ENCODE data around the gene MEGF6.

The MEGF6 gene

DNA sequence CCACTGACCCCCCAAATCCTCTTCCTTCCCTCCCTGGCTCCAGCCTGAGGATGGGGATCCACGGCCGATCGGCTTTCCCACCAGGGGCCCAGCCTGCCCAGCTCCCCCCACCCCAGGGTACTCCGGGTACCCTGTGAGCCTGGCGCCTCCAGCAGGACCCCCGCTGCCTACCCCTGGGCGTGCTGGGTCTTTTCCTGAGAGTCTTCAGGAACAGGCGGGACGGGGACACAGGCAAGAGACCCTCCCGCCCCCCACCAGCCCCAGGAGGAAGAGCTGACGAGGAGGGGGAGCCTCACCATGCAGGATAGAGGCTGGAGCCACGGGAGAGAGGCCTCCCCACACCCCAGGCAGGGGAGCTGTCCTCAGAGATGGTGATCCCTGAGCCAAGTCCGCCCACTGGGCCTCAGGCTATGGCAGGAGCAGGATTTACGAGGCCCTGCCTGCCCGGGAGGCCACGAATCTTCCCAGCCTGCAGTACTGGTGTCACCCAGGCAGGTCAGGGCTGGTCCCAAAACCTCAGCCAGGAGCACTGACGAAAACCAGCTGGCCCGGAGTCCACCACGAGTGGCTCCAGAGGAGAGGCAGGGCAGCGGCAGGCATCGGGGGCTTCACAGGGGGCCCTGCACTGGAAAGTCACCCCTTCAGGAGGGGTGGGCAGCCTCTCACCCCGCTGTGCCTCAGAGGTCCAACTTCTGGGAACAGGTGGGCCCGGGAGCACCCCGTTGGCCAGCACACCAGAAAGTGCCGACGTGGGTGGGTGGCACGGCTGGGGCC is 58.0 kb downstream of the MEGF6 start:
- Histone ChIP-seq H3K27me3 (ENCODE audit: control insufficient read depth, insufficient read depth, low read length) (no peaks in the 10 kb centered on the region), H3K4me1 (ENCODE audit: control insufficient read depth, insufficient read depth, low read length) (no peaks in the 10 kb centered on the region), H3K36me3 (ENCODE audit: control insufficient read depth, insufficient read depth, low read length) (no peaks in the 10 kb centered on the region; the same call in 1 of the 2 replicates), H3K9me3 (ENCODE audit: control insufficient read depth, insufficient read depth, low read length) (no peaks in the 10 kb centered on the region), H3K4me3 (ENCODE audit: low read length) (no peak overlapping the region), H3K27ac (ENCODE audit: low read length) (no peak overlapping the region)
- no peak for DNase-seq (ENCODE audit: low read depth, low spot score)
- no CpG with 5 or more reads among the region's 27 CpGs for WGBS (ENCODE audit: insufficient coverage, insufficient read length)

DNA sequence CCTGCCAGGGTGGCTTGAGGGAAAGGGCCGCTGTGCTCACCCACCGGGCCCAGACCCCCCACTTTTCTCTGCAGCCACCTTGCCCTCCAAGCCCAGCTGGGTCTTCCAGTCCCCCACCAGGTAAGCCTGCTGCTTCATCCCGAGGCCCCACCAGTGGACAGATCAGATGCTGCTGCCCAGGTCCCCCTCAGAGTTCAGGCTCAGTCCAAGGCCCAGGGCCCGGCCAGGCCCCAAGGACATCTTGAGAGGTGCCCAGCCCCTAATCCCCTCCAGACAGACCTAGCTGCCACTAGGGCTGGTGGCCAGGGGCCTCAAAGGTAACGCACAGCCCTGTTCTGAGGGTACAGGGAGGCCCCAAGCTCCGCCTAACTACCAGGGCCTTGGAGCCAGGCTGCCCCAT is 58.6 kb downstream of the MEGF6 start:
- H3K9me3 ChIP-seq (ENCODE audit: control insufficient read depth, insufficient read depth, low read length): no peaks in the 10 kb centered on the region
- H3K27me3 ChIP-seq (ENCODE audit: control insufficient read depth, insufficient read depth, low read length): no peaks in the 10 kb centered on the region
- no peak overlapping the region for H3K4me3 ChIP-seq (ENCODE audit: low read length)
- no peaks in the 10 kb centered on the region; the same call in 1 of the 2 replicates for H3K36me3 ChIP-seq (ENCODE audit: control insufficient read depth, insufficient read depth, low read length)
- no CpG with 5 or more reads among the region's 6 CpGs for WGBS (ENCODE audit: insufficient coverage, insufficient read length)
- H3K4me1 ChIP-seq (ENCODE audit: control insufficient read depth, insufficient read depth, low read length): no peaks in the 10 kb centered on the region
- H3K27ac ChIP-seq (ENCODE audit: low read length): no peak overlapping the region
- DNase-seq (ENCODE audit: low read depth, low spot score): no peak

DNA sequence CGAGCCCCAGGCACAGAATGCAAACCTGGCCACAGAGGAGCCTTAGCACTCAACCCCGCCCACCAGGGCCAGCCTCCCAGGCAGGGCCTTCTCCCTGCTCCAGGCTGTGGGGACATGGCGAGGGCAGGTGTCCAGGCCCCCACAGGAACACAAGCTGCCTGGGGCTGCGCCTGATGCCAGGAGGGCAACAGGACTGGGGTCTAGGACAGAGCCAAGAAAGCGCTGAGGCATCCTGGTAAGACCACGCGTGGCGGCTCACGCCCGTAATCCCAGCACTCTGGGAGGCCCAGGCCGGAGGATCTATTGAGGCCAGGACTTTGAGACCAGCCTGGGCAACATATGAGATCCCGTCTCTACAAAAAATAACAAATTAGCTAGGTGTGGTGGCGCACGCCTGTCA is 59.1 kb downstream of the MEGF6 start:
- H3K9me3 ChIP-seq (ENCODE audit: control insufficient read depth, insufficient read depth, low read length): no peaks in the 10 kb centered on the region
- H3K27me3 ChIP-seq (ENCODE audit: control insufficient read depth, insufficient read depth, low read length): no peaks in the 10 kb centered on the region
- WGBS (ENCODE audit: insufficient coverage, insufficient read length): no CpG with 5 or more reads among the region's 14 CpGs
- no peak for DNase-seq (ENCODE audit: low read depth, low spot score)
- no peaks in the 10 kb centered on the region; the same call in 1 of the 2 replicates for H3K36me3 ChIP-seq (ENCODE audit: control insufficient read depth, insufficient read depth, low read length)
- H3K4me3 ChIP-seq (ENCODE audit: low read length): no peak overlapping the region
- H3K27ac ChIP-seq (ENCODE audit: low read length): no peak overlapping the region
- no peaks in the 10 kb centered on the region for H3K4me1 ChIP-seq (ENCODE audit: control insufficient read depth, insufficient read depth, low read length)

GRCh38 chr1:3551711-3552110 is 59.6 kb downstream of the MEGF6 start:
- no peak for DNase-seq (ENCODE audit: low read depth, low spot score)
- Histone ChIP-seq H3K27me3 (ENCODE audit: control insufficient read depth, insufficient read depth, low read length) (no peaks in the 10 kb centered on the region), H3K4me1 (ENCODE audit: control insufficient read depth, insufficient read depth, low read length) (no peaks in the 10 kb centered on the region), H3K9me3 (ENCODE audit: control insufficient read depth, insufficient read depth, low read length) (no peaks in the 10 kb centered on the region), H3K4me3 (ENCODE audit: low read length) (no peak overlapping the region), H3K27ac (ENCODE audit: low read length) (no peak overlapping the region), H3K36me3 (ENCODE audit: control insufficient read depth, insufficient read depth, low read length) (no peaks in the 10 kb centered on the region; the same call in 1 of the 2 replicates)
- no CpG with 5 or more reads among the region's 10 CpGs for WGBS (ENCODE audit: insufficient coverage, insufficient read length)

GRCh38 chr1:3551290-3551678 is 60.0 kb downstream of the MEGF6 start:
- no peaks in the 10 kb centered on the region for H3K9me3 ChIP-seq (ENCODE audit: control insufficient read depth, insufficient read depth, low read length)
- no peaks in the 10 kb centered on the region for H3K4me1 ChIP-seq (ENCODE audit: control insufficient read depth, insufficient read depth, low read length)
- no peak overlapping the region for H3K27ac ChIP-seq (ENCODE audit: low read length)
- H3K4me3 ChIP-seq (ENCODE audit: low read length): no peak overlapping the region
- no peaks in the 10 kb centered on the region for H3K27me3 ChIP-seq (ENCODE audit: control insufficient read depth, insufficient read depth, low read length)
- no CpG with 5 or more reads among the region's 5 CpGs for WGBS (ENCODE audit: insufficient coverage, insufficient read length)
- no peaks in the 10 kb centered on the region; the same call in 1 of the 2 replicates for H3K36me3 ChIP-seq (ENCODE audit: control insufficient read depth, insufficient read depth, low read length)
- no peak for DNase-seq (ENCODE audit: low read depth, low spot score)

DNA sequence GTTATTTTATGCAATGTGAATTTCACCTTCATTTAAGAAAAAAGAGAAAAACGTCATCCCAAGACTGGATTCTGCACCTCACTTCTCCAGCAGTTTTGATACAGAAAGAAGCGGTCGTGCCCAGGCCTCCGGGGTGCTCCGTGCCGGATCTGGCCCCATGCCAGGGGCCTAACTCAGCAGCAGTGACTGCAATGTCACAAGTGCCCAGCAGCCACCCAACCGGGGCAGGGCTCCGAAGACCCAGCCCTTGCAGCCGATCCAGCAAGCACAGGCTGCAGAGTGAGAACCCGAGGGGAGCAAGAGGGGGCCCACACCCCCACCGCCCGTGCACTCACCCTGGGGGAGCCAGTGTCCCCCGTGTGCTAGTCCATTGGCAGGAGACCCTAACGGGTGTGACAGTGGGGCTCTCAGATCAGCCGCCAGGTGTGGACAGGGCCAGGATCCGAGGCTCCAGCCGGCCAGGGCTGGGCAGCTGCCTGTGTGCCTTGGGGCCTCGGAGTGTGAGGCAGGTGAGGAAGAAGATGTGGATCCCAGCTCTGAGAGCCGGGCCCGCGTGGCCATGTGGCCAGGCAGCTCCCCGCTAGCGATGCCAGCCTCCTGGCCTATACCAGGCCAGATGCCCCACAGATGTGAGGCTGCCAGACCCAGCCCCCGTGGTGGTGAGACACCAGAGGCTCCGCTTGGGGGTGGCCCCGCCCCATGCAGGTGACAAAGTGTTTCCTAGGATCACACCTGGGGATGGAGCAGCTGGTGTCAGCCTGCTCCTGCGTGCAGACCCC is 60.6 kb downstream of the MEGF6 start:
- Histone ChIP-seq H3K36me3 (ENCODE audit: control insufficient read depth, insufficient read depth, low read length) (no peaks in the 10 kb centered on the region; the same call in 1 of the 2 replicates), H3K4me1 (ENCODE audit: control insufficient read depth, insufficient read depth, low read length) (no peaks in the 10 kb centered on the region), H3K27me3 (ENCODE audit: control insufficient read depth, insufficient read depth, low read length) (no peaks in the 10 kb centered on the region), H3K27ac (ENCODE audit: low read length) (no peak overlapping the region), H3K9me3 (ENCODE audit: control insufficient read depth, insufficient read depth, low read length) (no peaks in the 10 kb centered on the region), H3K4me3 (ENCODE audit: low read length) (no peak overlapping the region)
- no peak for DNase-seq (ENCODE audit: low read depth, low spot score)
- WGBS (ENCODE audit: insufficient coverage, insufficient read length): no CpG with 5 or more reads among the region's 27 CpGs

GRCh38 chr1:3548895-3549294 is 62.4 kb downstream of the MEGF6 start:
- H3K27ac ChIP-seq (ENCODE audit: low read length): no peak overlapping the region
- no CpG with 5 or more reads among the region's 15 CpGs for WGBS (ENCODE audit: insufficient coverage, insufficient read length)
- no peak overlapping the region for H3K4me3 ChIP-seq (ENCODE audit: low read length)
- H3K4me1 ChIP-seq (ENCODE audit: control insufficient read depth, insufficient read depth, low read length): peaks cover 1% of the 10 kb centered on the region
- no peaks in the 10 kb centered on the region for H3K27me3 ChIP-seq (ENCODE audit: control insufficient read depth, insufficient read depth, low read length)
- no peak for DNase-seq (ENCODE audit: low read depth, low spot score)
- H3K36me3 ChIP-seq (ENCODE audit: control insufficient read depth, insufficient read depth, low read length): no peaks in the 10 kb centered on the region; the same call in 1 of the 2 replicates
- H3K9me3 ChIP-seq (ENCODE audit: control insufficient read depth, insufficient read depth, low read length): no peaks in the 10 kb centered on the region

DNA sequence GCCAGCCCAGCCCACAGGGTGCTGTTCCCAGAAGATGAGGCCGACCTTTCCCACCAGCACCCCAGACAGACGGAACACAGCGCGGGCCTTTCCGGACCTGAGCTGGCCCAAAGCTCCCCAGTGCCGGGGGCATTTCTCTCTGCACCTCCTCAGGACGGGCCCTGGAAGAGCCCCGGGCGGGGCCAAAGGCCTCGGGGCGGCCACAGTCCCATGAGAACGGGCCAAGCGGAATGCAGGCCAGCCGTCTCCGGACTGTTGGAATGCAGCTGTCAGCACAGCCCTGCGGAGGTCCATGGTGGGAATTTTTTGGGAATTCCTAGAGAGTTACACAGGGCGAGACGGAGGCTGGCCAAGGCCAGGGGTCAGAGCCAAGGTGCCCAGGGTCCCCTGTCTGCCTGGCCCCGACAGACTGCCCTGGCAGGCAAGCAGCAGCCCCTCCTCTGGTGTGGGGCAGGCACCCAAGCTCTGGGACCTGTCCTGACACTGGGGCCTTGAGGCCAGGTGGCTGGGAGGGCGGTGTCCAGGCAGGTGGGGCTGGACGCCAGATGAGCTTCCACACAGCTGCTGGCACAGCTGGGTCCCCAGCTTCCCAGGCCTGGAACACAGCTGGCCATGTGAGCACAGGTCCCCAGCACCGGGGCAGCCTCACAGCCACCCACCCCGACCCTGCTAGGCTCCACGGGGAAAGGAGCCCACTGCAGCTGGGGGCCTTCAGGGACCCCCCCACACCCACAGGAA is 63.0 kb downstream of the MEGF6 start:
- H3K4me3 ChIP-seq (ENCODE audit: low read length): no peak overlapping the region
- no CpG with 5 or more reads among the region's 24 CpGs for WGBS (ENCODE audit: insufficient coverage, insufficient read length)
- H3K36me3 ChIP-seq (ENCODE audit: control insufficient read depth, insufficient read depth, low read length): no peaks in the 10 kb centered on the region; the same call in 1 of the 2 replicates
- no peaks in the 10 kb centered on the region for H3K27me3 ChIP-seq (ENCODE audit: control insufficient read depth, insufficient read depth, low read length)
- H3K9me3 ChIP-seq (ENCODE audit: control insufficient read depth, insufficient read depth, low read length): no peaks in the 10 kb centered on the region
- no peak overlapping the region for H3K27ac ChIP-seq (ENCODE audit: low read length)
- DNase-seq (ENCODE audit: low read depth, low spot score): no peak
- H3K4me1 ChIP-seq (ENCODE audit: control insufficient read depth, insufficient read depth, low read length): peaks cover 5% of the 10 kb centered on the region

GRCh38 chr1:3547055-3548005 is 64.0 kb downstream of the MEGF6 start:
- no peak overlapping the region for H3K27ac ChIP-seq (ENCODE audit: low read length)
- no CpG with 5 or more reads among the region's 38 CpGs for WGBS (ENCODE audit: insufficient coverage, insufficient read length)
- no peak for DNase-seq (ENCODE audit: low read depth, low spot score)

More at GRCh38 chr1:3547055-3548005, 64.0 kb downstream of the MEGF6 start:
- H3K27me3 ChIP-seq (ENCODE audit: control insufficient read depth, insufficient read depth, low read length): no peaks in the 10 kb centered on the region
- no peaks in the 10 kb centered on the region for H3K9me3 ChIP-seq (ENCODE audit: control insufficient read depth, insufficient read depth, low read length)
- no peaks in the 10 kb centered on the region; the same call in 1 of the 2 replicates for H3K36me3 ChIP-seq (ENCODE audit: control insufficient read depth, insufficient read depth, low read length)
- peaks cover 5% of the 10 kb centered on the region for H3K4me1 ChIP-seq (ENCODE audit: control insufficient read depth, insufficient read depth, low read length)
- H3K4me3 ChIP-seq (ENCODE audit: low read length): no peak overlapping the region
